Measurements from ENCODE around the gene AVPR1B.

GRCh38 chr1:206142011-206142410 is 24.8 kb upstream of the AVPR1B start:
- TF ChIP-seq CTCF (conservative IDR thresholded peaks at IDR 0.05; ENCODE audit: low read length) (no peak), EZH2phosphoT487 (IDR thresholded peaks at IDR 0.05; ENCODE audit: borderline replicate concordance, low read depth, low read length) (no peak)

Data from OCI-LY7 (cell line).